Loucy (cell line): Measurements from ENCODE around the gene IRF7.

Experiments used
- EZH2phosphoT487 ChIP-seq: fragments of 200-600 bp; IDR thresholded peaks from 2 replicates; pipeline ENCODE4 v1.6.1; 2018; ENCODE audit warnings: antibody characterized with exemption, mild to moderate bottlenecking, moderate library complexity, borderline replicate concordance
- TF ChIP-seq, protein P1 (sequence below): fragments of 200-600 bp; sonication (generic); conservative IDR thresholded peaks from 2 replicates; pipeline ENCODE4 v1.5.1; 2014; ENCODE audit warnings: mild to moderate bottlenecking, antibody characterized with exemption, low read length

DNA sequence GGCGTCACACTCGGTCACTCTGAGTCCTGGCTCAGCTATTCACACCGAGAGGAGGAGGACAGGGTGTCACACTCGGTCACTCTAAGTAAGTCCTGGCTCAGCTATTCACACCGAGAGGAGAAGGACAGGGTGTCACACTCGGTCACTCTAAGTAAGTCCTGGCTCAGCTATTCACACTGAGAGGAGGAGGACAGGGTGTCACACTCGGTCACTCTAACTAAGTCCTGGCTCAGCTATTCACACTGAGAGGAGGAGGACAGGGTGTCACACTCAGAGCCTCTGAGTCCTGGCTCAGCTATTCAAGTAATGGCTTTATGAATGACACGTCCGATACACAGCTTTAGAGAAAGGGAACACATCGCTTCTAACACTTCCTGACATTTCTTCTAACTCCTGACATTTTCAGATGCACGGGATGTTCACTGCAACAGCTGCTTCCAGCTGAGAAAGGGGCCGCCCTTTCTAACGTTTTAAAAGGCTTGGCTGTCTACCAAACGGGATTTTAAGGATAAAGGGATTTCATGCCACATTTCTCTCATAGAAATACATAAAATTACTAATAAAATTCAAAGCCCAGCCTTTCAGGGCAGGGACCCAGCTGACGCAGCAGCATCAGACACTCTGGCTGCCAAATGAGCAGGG is 49.4 kb upstream of the IRF7 start:
- TF ChIP-seq, protein P1, sequence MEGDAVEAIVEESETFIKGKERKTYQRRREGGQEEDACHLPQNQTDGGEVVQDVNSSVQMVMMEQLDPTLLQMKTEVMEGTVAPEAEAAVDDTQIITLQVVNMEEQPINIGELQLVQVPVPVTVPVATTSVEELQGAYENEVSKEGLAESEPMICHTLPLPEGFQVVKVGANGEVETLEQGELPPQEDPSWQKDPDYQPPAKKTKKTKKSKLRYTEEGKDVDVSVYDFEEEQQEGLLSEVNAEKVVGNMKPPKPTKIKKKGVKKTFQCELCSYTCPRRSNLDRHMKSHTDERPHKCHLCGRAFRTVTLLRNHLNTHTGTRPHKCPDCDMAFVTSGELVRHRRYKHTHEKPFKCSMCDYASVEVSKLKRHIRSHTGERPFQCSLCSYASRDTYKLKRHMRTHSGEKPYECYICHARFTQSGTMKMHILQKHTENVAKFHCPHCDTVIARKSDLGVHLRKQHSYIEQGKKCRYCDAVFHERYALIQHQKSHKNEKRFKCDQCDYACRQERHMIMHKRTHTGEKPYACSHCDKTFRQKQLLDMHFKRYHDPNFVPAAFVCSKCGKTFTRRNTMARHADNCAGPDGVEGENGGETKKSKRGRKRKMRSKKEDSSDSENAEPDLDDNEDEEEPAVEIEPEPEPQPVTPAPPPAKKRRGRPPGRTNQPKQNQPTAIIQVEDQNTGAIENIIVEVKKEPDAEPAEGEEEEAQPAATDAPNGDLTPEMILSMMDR = no peak
- TF ChIP-seq EZH2phosphoT487 = no peak
